KMS-11 (cell line): ENCODE results near the gene LY6G6F.

Experiments used
- H2AFZ ChIP-seq: fragments of 200-600 bp; sonication (generic); 2 replicates; pipeline ENCODE4 v1.6.1; 2016; ENCODE audit warnings: antibody characterized with exemption, mixed run types, low read depth
- H3K27ac ChIP-seq: fragments of 200-600 bp; sonication (generic); 2 replicates; pipeline ENCODE4 v1.6.1; 2016; ENCODE audit warnings: mild to moderate bottlenecking, mixed run types
- H3K27me3 ChIP-seq: fragments of 200-600 bp; sonication (generic); 2 replicates; pipeline ENCODE4 v1.6.1; 2017; ENCODE audit warnings: mild to moderate bottlenecking, low read depth, mixed run types, moderate library complexity; ENCODE audit not compliant: insufficient read depth
- H3K36me3 ChIP-seq: fragments of 200-600 bp; sonication (generic); 2 replicates; pipeline ENCODE4 v1.6.1; 2017; ENCODE audit warnings: mild to moderate bottlenecking, mixed run types; ENCODE audit not compliant: insufficient read depth
- H3K4me1 ChIP-seq: fragments of 200-600 bp; sonication (generic); 2 replicates; pipeline ENCODE4 v1.6.1; 2016; ENCODE audit warnings: mild to moderate bottlenecking, low read depth, mixed run types; ENCODE audit not compliant: poor library complexity, severe bottlenecking
- H3K4me2 ChIP-seq: fragments of 200-600 bp; sonication (generic); 2 replicates; pipeline ENCODE4 v1.7.0; 2016; ENCODE audit warnings: mild to moderate bottlenecking, mixed run types
- H3K4me3 ChIP-seq: fragments of 200-600 bp; sonication (generic); IDR thresholded peaks from 2 replicates; pipeline ENCODE4 v1.6.1; 2017; ENCODE audit warnings: low read depth, low read length, mixed read lengths; ENCODE audit not compliant: insufficient read depth
- H3K79me2 ChIP-seq: fragments of 200-600 bp; sonication (generic); 2 replicates; pipeline ENCODE4 v1.6.1; 2016; ENCODE audit warnings: low read depth, mixed run types; ENCODE audit not compliant: insufficient read depth
- H3K9ac ChIP-seq: fragments of 200-600 bp; sonication (generic); 2 replicates; pipeline ENCODE4 v1.6.1; 2016; ENCODE audit warnings: mild to moderate bottlenecking, mixed run types
- H4K20me1 ChIP-seq: fragments of 200-600 bp; sonication (generic); 2 replicates; pipeline ENCODE4 v1.6.1; 2016; ENCODE audit warnings: mild to moderate bottlenecking, mixed run types; ENCODE audit not compliant: insufficient read depth
- TF ChIP-seq, protein P1 (sequence below): fragments of 200-600 bp; sonication (generic); conservative IDR thresholded peaks from 2 replicates; pipeline ENCODE4 v1.6.1; 2017; ENCODE audit warnings: low read depth, mild to moderate bottlenecking, antibody characterized with exemption, low read length, moderate library complexity, mixed read lengths

LY6G6F gene

GRCh38 chr6:31744422-31744821, 37.8 kb downstream of the LY6G6F start:
- Histone ChIP-seq H3K36me3 (no peaks in the 10 kb centered on the region), H3K79me2 (peaks cover 12% of the 10 kb centered on the region; the same call in 1 of the 2 replicates), H2AFZ (no peak overlapping the region), H3K4me1 (peaks cover 13% of the 10 kb centered on the region), H3K4me3 (no peak overlapping the region), H3K9ac (no peak overlapping the region), H3K27ac (no peak overlapping the region), H3K27me3 (no peaks in the 10 kb centered on the region), H4K20me1 (no peaks in the 10 kb centered on the region), H3K4me2 (no peak overlapping the region)
- TF ChIP-seq, protein P1, sequence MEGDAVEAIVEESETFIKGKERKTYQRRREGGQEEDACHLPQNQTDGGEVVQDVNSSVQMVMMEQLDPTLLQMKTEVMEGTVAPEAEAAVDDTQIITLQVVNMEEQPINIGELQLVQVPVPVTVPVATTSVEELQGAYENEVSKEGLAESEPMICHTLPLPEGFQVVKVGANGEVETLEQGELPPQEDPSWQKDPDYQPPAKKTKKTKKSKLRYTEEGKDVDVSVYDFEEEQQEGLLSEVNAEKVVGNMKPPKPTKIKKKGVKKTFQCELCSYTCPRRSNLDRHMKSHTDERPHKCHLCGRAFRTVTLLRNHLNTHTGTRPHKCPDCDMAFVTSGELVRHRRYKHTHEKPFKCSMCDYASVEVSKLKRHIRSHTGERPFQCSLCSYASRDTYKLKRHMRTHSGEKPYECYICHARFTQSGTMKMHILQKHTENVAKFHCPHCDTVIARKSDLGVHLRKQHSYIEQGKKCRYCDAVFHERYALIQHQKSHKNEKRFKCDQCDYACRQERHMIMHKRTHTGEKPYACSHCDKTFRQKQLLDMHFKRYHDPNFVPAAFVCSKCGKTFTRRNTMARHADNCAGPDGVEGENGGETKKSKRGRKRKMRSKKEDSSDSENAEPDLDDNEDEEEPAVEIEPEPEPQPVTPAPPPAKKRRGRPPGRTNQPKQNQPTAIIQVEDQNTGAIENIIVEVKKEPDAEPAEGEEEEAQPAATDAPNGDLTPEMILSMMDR = no peak

DNA sequence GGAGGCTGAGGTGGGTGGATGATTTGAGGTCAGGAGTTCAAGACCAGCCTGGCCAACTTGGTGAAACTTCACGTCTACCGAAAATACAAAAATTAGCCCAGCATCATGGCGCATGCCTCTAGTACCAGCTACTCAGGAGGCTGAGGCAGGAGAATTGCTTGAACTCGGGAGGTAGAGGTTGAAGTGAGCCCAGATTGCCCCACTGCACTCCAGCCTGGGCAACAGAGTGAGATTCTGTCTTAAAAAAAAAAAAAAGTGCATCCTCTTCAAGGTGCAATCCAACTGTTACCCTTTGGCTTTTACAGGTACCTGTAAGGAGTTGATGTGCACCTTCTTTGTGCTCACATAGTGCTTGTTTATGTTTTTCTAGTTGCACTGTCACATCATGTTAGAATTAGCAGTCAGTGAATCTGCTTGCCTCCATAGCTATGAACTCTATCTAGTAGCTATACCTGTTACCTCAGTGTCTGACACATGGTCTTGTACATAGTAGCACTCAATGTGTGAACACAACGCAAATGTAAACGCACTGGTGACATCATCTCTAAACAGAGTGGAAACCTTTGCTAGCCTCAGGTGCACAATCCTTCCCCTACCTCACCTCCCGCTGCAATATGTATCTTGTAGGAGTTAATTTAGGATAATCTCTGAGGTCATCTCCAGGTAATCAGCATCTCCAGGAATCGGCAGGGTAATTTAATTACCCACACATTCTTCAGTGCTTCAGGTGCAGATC, 42.8 kb downstream of the LY6G6F start:
- no peak overlapping the region for H3K4me3 ChIP-seq
- H3K9ac ChIP-seq = no peak overlapping the region
- no peaks in the 10 kb centered on the region for H3K27me3 ChIP-seq
- H3K4me1 ChIP-seq = no peaks in the 10 kb centered on the region
- H3K4me2 ChIP-seq = no peak overlapping the region
- H3K27ac ChIP-seq = no peak overlapping the region
- no peaks in the 10 kb centered on the region for H4K20me1 ChIP-seq
- H3K79me2 ChIP-seq = no peaks in the 10 kb centered on the region
- TF ChIP-seq, protein P1 = no peak
- H2AFZ ChIP-seq = no peak overlapping the region
- no peaks in the 10 kb centered on the region for H3K36me3 ChIP-seq

DNA sequence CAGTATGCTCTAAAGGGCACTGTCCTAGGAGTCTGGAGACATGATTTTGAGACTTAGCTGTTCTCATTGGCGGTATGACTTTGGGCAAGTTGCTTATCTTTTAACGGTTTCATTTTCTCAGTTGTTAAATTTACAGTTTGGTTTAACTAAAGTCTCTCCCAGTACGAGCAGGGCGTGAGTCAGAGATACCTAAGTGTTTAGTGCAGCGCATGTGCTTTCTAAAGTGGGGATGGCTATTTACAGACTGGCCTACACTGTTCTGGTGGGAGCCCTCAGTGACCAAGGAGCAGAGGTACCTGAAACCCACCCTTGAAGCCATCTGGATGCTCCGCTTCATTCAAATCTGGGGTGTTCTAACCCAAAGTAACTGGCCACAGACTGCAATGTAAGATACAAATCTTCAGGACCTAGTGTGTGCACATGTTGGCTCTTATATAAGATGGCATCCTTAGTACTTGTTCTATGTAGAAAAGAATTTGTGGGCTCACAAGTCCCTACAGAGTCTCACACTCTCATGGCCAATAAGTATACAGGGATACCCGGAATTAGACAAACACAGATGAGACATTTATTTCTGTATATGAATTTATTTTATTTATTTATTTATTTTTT, 43.9 kb downstream of the LY6G6F start:
- no peak overlapping the region for H3K4me2 ChIP-seq
- TF ChIP-seq, protein P1 = no peak
- H3K9ac ChIP-seq = no peak overlapping the region
- H3K27me3 ChIP-seq = no peaks in the 10 kb centered on the region
- no peaks in the 10 kb centered on the region for H3K79me2 ChIP-seq
- no peaks in the 10 kb centered on the region for H3K4me1 ChIP-seq
- H3K27ac ChIP-seq = no peak overlapping the region
- H3K36me3 ChIP-seq = no peaks in the 10 kb centered on the region
- H3K4me3 ChIP-seq = no peak overlapping the region
- H2AFZ ChIP-seq = no peak overlapping the region
- no peaks in the 10 kb centered on the region for H4K20me1 ChIP-seq

DNA sequence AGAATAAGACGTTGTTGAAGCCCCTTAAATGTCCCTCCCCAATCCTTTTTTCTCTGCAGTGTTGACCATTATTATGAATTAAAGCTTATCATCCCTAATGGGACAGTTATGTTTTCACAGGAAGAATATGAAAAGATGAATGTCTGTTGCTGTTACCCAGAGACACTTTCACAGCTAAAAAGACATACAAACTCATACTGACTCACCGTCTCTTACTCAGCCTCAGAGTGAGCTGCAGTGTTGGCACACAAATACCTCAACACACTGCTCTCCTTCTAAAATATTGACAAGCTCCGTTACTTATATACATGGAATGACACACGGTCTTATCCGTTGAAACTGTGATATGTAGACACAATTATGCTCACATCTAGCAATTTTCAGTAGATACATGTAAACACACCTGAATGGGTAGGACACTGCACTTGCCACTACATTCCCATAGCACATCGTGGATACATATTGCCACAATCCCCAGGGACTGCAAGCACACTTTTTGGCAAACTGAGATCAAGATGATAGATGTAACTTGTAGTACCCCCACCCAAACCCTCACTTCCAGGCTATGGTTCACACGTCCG, 46.2 kb downstream of the LY6G6F start:
- Histone ChIP-seq H3K27me3 (no peaks in the 10 kb centered on the region), H2AFZ (no peak overlapping the region), H3K4me2 (no peak overlapping the region), H3K4me1 (no peaks in the 10 kb centered on the region), H3K27ac (no peak overlapping the region), H3K4me3 (no peak overlapping the region), H3K79me2 (no peaks in the 10 kb centered on the region), H3K9ac (no peak overlapping the region), H3K36me3 (no peaks in the 10 kb centered on the region), H4K20me1 (no peaks in the 10 kb centered on the region)
- TF ChIP-seq, protein P1 = no peak
